AG04449 (cell line): Measurements from ENCODE around the gene HNMT.

Experiments used
- CTCF ChIA-PET: fragments of 350-600 bp; formaldehyde crosslinking; extraction: SDS; loops from one replicate; lab custom pipeline; 2021; ENCODE audit warnings: antibody characterized with exemption; lab: Yijun Ruan, JAX
- POLR2A ChIA-PET: fragments of 400-600, 350-600 bp; formaldehyde crosslinking; extraction: SDS; loops from one replicate; lab custom pipeline; 2020; ENCODE audit warnings: antibody characterized with exemption, inconsistent platforms; lab: Yijun Ruan, JAX
- DNase-seq: peaks from one replicate; pipeline ENCODE4 v3.0.0-alpha.2; 2010; ENCODE audit warnings: low read depth, low spot score
- H3K4me3 ChIP-seq: 2 replicates; pipeline ENCODE4 v1.5.1; 2011; ENCODE audit warnings: low read depth, mild to moderate bottlenecking, control low read depth, low read length
- CTCF ChIP-seq: IDR thresholded peaks from one replicate; pipeline ENCODE4 v1.5.1; 2011; ENCODE audit warnings: mild to moderate bottlenecking, moderate library complexity, low read length, control low read depth, inconsistent platforms; ENCODE audit not compliant: insufficient read depth; ENCODE audit errors: missing control alignments

HNMT gene

DNA sequence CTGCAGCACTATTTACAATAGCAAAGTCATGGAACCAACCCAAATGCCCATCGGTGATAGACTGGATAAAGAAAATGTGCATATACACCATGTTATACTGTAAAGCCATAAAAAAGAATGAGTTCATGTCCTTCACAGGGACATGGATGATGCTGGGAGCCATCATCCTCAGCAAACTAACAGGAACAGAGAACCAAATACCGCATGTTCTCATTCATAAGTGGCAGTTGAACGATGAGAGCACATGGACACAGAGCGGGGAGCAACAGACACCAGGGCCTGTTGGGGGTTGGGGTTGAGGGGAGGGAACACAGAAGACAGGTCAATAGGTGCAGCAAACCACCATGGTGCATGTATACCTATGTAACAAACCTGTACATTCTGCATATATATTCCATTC lies 33.5 kb downstream of the HNMT start:
- ChIA-PET CTCF (no interaction called here), POLR2A (no interaction called here)

GRCh38 chr2:137998503-137998902 lies 34.2 kb downstream of the HNMT start:
- no peak for TF ChIP-seq CTCF
- POLR2A ChIA-PET, result no interaction called here
- CTCF ChIA-PET, result no interaction called here

More for the DNA sequence above, 33.5 kb downstream of the HNMT start:
- TF ChIP-seq CTCF, result no peak
- no peak for DNase-seq
- H3K4me3 ChIP-seq, result no peak overlapping the region

DNA sequence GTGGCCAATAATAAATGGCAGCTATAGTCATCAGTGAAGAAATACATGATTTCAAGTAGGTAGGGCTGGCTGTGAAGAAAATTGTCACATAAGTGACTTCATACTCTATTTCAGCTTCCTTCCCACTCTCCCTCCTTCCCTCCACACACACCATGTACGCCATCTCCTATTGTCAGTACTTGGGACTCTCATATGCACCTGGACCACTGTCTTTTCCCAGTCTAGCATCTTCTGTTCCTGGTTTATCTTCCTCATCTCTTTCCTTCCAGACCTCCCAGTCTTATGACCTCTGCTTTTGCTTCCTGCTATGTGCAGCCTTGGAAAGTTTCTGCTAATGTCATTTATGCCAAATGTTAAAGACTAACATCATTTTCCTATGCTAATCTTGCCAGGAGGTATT lies 35.0 kb downstream of the HNMT start:
- CTCF ChIA-PET, result no interaction called here
- TF ChIP-seq CTCF, result no peak
- no peak overlapping the region for H3K4me3 ChIP-seq
- POLR2A ChIA-PET, result no interaction called here
- DNase-seq, result no peak

More at GRCh38 chr2:137998503-137998902, 34.2 kb downstream of the HNMT start:
- no peak overlapping the region for H3K4me3 ChIP-seq
- DNase-seq, result no peak

DNA sequence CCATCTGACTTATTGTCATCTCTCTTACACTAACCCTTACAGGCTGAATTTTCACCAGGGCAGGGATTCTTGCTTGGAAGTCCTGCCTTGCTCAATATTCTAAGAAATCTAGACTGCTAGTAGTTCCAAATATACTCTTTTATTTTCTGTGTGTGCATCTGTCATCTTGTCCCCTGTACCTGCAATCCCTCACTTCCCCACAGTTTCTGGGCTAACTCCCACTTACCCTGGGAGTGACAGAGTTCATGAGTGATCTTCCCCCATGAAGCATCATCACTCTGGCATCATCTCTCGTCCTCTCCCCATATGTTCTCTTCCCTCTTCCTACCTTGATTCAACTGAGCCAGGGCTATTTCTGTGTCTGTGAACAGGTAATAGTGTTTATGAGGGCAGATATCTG lies 35.7 kb downstream of the HNMT start:
- POLR2A ChIA-PET, result no interaction called here
- CTCF ChIA-PET, result no interaction called here
- no peak for DNase-seq
- TF ChIP-seq CTCF, result no peak
- H3K4me3 ChIP-seq, result no peak overlapping the region

DNA sequence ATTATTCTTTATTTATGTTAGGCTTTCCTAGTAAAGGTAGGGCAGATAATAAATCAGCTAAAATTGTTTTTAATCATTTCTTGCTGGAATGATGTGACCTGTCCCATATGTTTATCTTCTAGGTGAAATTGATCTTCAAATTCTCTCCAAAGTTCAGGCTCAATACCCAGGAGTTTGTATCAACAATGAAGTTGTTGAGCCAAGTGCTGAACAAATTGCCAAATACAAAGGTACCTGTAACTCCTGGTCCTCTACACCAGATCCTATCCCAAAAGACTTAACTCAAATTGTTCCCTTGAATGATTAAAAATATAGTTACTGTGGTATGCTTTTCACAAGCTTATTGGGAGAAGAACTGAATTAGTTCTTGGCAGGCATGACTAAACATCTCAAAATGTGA lies 36.5 kb downstream of the HNMT start:
- no peak for DNase-seq
- TF ChIP-seq CTCF, result no peak
- ChIA-PET POLR2A (no interaction called here), CTCF (no interaction called here)
- H3K4me3 ChIP-seq, result no peak overlapping the region

GRCh38 chr2:138003411-138003810 lies 39.1 kb downstream of the HNMT start:
- ChIA-PET CTCF (no interaction called here), POLR2A (no interaction called here)
- no peak for DNase-seq
- H3K4me3 ChIP-seq, result no peak overlapping the region
- TF ChIP-seq CTCF, result no peak

GRCh38 chr2:138007431-138007830 lies 43.2 kb downstream of the HNMT start:
- POLR2A ChIA-PET, result no interaction called here
- TF ChIP-seq CTCF, result no peak
- H3K4me3 ChIP-seq, result no peak overlapping the region
- CTCF ChIA-PET, result no interaction called here
- no peak for DNase-seq
